HEK293T (cell line): ENCODE results near the gene CHMP1A.
"Not testable (repeated sequence)": the region's sequence is repeated elsewhere in the genome, so short reads cannot be mapped to it uniquely, and the experiment has no call there.

Experiments used
- BHLHE40 ChIP-seq: fragments of 450-650 bp; IDR thresholded peaks from 2 replicates; pipeline ENCODE4 v1.6.1; 2016; ENCODE audit warnings: mild to moderate bottlenecking, moderate library complexity, borderline replicate concordance
- ELF4 ChIP-seq: fragments of 450-650 bp; IDR thresholded peaks from 2 replicates; pipeline ENCODE4 v1.6.1; 2017; ENCODE audit warnings: antibody characterized with exemption
- HDGF ChIP-seq: fragments of 450-650 bp; IDR thresholded peaks from 2 replicates; pipeline ENCODE4 v1.6.1; 2017; ENCODE audit warnings: antibody characterized with exemption, borderline replicate concordance
- LEF1 ChIP-seq: fragments of 450-650 bp; IDR thresholded peaks from 2 replicates; pipeline ENCODE4 v1.6.1; 2017; ENCODE audit warnings: mild to moderate bottlenecking, borderline replicate concordance
- NFRKB ChIP-seq: fragments of 450-650 bp; IDR thresholded peaks from 2 replicates; pipeline ENCODE4 v1.6.1; 2016; ENCODE audit warnings: mild to moderate bottlenecking, moderate library complexity

DNA sequence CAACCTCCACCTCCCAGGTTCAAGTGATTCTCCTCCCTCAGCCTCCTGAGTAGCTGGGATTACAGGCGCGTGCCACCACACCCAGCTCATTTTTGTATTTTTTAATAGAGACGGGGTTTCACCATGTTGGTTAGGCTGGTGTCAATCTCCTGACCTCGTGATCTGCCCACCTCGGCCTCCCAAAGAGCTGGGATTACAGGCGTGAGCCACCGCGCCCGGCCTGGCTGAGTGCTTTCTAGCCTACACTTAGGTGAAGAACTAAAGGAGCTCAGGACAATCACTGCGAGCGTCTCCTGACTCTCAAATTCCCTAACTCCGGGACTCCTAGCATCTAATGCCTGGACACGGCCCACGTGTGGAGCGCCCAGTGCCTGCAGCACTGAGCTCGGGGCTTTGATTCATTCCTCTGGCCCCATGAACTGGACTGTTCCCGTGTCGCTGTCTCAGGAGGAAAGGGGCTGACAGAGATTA lies 42.2 kb upstream of the CHMP1A start:
- not testable (repeated sequence) for TF ChIP-seq HDGF, BHLHE40, ELF4, NFRKB, LEF1
